ENCODE results near the gene SPTBN1.

The SPTBN1 gene

GRCh38 chr2:54704688-54705605 is 248.8 kb downstream of the SPTBN1 start:
- peak; percentile 22; the same call in 1 of the 2 replicates for TF ChIP-seq CTCF (IDR thresholded peaks at IDR 0.05; ENCODE audit: low read depth, low read length)
- no peak overlapping the region for H3K4me3 ChIP-seq (ENCODE audit: low read depth, low read length)

- TF ChIP-seq CTCF (IDR thresholded peaks at IDR 0.05; ENCODE audit: low read depth, low read length): no peak
- no peak overlapping the region for H3K4me3 ChIP-seq (ENCODE audit: low read depth, low read length)
These were observed 250.5 kb downstream of the SPTBN1 start for GRCh38 chr2:54706622-54707021.

DNA sequence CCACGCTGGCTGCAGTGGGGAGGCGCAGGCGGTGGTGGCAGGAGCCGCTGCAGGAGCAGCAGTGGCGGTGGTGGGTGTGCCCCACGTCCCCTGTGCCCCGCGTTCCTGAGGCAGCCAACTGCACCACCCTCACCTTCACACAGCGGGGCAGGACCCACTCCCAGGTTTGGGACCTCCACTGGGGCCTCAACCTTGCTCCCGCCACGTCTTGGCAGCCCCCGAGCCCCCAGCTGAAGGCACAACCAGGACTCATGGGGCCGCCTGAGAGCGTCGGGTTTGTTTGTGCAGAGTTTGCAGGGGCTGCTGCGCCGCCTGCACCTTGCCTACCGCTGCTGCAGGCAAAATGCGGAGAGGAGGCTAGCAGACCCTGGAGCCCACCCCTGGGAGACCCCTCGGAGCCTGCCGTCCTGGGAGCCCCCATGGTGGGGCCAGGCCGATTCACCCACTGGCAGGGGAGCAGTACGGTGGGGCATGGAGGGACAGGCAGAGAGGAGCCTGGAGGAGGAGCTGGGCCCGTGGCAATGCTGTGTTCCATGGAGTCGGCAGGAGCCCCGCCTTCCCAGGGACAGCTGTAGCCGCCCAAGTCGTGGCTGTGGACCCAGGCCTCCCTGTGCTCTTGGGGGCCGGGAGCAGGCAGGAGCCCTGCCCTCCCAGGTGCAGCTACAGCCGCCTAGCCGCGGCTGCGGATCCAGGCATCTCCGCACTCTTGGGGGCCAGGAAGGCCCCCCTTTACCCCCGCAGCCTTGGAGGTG is 252.6 kb downstream of the SPTBN1 start:
- TF ChIP-seq CTCF (IDR thresholded peaks at IDR 0.05; ENCODE audit: low read depth, low read length): no peak
- H3K4me3 ChIP-seq (ENCODE audit: low read depth, low read length): peak overlapping the region; percentile 29; the same call in 1 of the 2 replicates

DNA sequence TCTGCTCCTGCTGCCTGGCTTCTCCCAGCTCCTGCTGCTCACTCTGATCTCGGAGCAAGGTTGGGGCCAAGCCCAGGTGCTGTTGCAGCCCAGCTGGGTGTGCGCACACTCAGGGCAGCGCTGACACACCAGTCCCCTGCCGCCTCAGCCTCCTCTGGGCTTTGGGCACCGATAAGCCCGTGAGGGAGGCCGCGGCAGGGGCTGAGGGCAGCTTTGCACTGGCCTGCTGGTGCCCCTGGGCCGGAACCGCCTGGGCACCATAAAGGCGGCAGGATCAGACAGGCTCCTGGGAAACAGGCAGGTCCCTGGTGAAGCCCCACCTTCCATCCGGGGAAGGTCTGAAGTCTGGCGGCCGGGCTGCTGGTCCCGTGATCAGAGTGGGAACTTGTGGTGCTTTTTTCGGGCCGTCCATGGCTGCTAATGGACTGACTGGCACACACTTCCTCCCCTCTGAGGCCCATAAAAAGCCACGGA is 253.2 kb downstream of the SPTBN1 start:
- no peak for TF ChIP-seq CTCF (IDR thresholded peaks at IDR 0.05; ENCODE audit: low read depth, low read length)

GRCh38 chr2:54710216-54710615 is 254.1 kb downstream of the SPTBN1 start:
- H3K4me3 ChIP-seq (ENCODE audit: low read depth, low read length): no peak overlapping the region
- TF ChIP-seq CTCF (IDR thresholded peaks at IDR 0.05; ENCODE audit: low read depth, low read length): no peak

More for the DNA sequence above, 253.2 kb downstream of the SPTBN1 start:
- no peak overlapping the region for H3K4me3 ChIP-seq (ENCODE audit: low read depth, low read length)

GRCh38 chr2:54712516-54712915 is 256.4 kb downstream of the SPTBN1 start:
- TF ChIP-seq CTCF (IDR thresholded peaks at IDR 0.05; ENCODE audit: low read depth, low read length): no peak
- H3K4me3 ChIP-seq (ENCODE audit: low read depth, low read length): no peak overlapping the region

Data from WI38 (cell line).